ENCODE data around the gene PTCD1. TPM values are rescaled to one million over a fixed set of nuclear protein-coding genes. Genes with fewer than 3 reads are reported as not detected.
A peak's percentile ranks its signal among the peaks of the same experiment; 100 is the strongest.
"Not testable (repeated sequence)": the region's sequence is repeated elsewhere in the genome, so short reads cannot be mapped to it uniquely, and the experiment has no call there.

Gene PTCD1
- total RNA-seq, 3 donors from 2014 or later, result 4.5 to 8.3 (median 4.9) TPM

DNA sequence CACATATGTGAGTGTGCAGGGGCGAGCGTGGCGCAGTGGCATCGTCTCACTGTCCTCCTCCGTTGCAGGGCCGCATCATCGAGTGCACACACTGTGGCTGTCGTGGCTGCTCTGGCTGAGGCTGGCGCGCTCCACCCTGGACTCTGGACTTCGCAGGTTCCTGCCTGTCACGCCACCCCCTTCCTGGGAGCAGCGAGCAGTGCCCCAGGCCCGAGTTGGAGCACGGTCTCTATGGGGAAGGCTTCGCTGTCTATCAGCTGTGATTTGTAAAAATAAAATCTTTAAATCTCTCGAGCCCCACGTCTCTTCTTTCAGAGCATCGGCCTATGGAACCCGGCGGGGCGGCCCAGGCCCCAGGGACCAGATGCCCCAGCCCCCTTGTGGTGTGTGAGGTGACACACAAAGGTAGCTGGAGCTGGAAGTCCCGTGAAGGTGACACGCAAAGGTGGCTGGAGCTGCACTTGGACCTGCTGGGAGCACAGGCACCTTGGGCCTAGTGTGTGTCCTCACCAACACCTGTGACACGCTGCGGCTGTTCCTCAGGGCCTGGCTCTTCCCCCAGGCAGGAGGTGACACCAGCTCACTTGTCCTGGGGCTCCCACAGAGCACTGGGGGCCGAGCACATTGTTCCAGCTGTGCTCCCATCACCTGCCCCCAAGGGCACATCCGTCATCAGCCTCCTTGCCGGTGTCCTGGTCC is 19.1 kb downstream of the PTCD1 start:
- Histone ChIP-seq H3K4me3 (no peak overlapping the region), H3K9me3 (no peaks in the 10 kb centered on the region), H3K27me3 (no peaks in the 10 kb centered on the region), H3K4me1 (no peaks in the 10 kb centered on the region), H3K27ac (no peak overlapping the region), H3K36me3 (peaks cover 23% of the 10 kb centered on the region)
- intact Hi-C loops (cut with DNase I; ENCODE audit: low total_unique reads), result no loop called here
- TF ChIP-seq POLR2AphosphoS5 (IDR thresholded peaks at IDR 0.05) (no peak), POLR2A (IDR thresholded peaks at IDR 0.05) (no peak)
- TF ChIP-seq, protein P1, sequence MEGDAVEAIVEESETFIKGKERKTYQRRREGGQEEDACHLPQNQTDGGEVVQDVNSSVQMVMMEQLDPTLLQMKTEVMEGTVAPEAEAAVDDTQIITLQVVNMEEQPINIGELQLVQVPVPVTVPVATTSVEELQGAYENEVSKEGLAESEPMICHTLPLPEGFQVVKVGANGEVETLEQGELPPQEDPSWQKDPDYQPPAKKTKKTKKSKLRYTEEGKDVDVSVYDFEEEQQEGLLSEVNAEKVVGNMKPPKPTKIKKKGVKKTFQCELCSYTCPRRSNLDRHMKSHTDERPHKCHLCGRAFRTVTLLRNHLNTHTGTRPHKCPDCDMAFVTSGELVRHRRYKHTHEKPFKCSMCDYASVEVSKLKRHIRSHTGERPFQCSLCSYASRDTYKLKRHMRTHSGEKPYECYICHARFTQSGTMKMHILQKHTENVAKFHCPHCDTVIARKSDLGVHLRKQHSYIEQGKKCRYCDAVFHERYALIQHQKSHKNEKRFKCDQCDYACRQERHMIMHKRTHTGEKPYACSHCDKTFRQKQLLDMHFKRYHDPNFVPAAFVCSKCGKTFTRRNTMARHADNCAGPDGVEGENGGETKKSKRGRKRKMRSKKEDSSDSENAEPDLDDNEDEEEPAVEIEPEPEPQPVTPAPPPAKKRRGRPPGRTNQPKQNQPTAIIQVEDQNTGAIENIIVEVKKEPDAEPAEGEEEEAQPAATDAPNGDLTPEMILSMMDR (IDR thresholded peaks at IDR 0.05), result no peak
- DNase-seq (ENCODE audit: low spot score in 2 of 2), result no peak

DNA sequence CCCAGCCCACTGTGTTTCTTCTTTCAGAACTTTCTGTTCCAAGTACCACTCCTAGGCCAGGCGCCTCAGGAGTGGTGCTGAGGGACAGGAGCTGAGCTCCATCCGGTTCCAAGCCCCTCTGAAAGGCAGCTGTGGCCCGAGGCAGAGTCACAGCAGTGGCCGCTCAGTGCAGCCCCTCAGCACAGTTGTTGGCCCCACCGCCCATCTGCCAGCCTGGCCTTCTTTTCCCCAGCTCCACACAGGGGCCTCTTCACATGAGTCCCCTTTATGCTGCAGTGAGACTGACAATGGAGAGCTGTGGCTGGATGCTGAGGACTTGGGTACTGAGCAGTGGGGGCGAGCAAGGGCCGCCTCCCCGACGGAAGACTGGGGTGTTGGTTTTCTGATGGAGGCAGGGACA is 20.3 kb downstream of the PTCD1 start:
- Histone ChIP-seq H3K4me3 (no peak overlapping the region), H3K9me3 (no peaks in the 10 kb centered on the region), H3K4me1 (no peaks in the 10 kb centered on the region), H3K36me3 (peaks cover 23% of the 10 kb centered on the region), H3K27me3 (no peaks in the 10 kb centered on the region), H3K27ac (no peak overlapping the region)
- intact Hi-C loops (cut with DNase I; ENCODE audit: low total_unique reads), result no loop called here
- TF ChIP-seq POLR2A (IDR thresholded peaks at IDR 0.05), result no peak
- no peak for TF ChIP-seq POLR2AphosphoS5 (IDR thresholded peaks at IDR 0.05)
- TF ChIP-seq, protein P1 (IDR thresholded peaks at IDR 0.05), result no peak
- no peak for DNase-seq (ENCODE audit: low spot score in 2 of 2)

GRCh38 chr7:99415513-99416127 is 23.0 kb downstream of the PTCD1 start:
- intact Hi-C loops (cut with DNase I; ENCODE audit: low total_unique reads), result not testable (repeated sequence)

GRCh38 chr7:99410635-99411034 is 28.0 kb downstream of the PTCD1 start:
- H3K4me1 ChIP-seq, result peaks cover 3 to 16% of the 10 kb centered on the region in 2 donors
- no peaks in the 10 kb centered on the region for H3K9me3 ChIP-seq
- H3K36me3 ChIP-seq, result no peaks in the 10 kb centered on the region
- no peak for DNase-seq (ENCODE audit: low spot score in 2 of 2)
- H3K27me3 ChIP-seq, result no peaks in the 10 kb centered on the region
- H3K27ac ChIP-seq, result no peak overlapping the region
- no peak overlapping the region for H3K4me3 ChIP-seq
- TF ChIP-seq, protein P1 (IDR thresholded peaks at IDR 0.05), result no peak
- TF ChIP-seq POLR2A (IDR thresholded peaks at IDR 0.05) (no peak), POLR2AphosphoS5 (IDR thresholded peaks at IDR 0.05) (no peak)
- intact Hi-C loops (cut with DNase I; ENCODE audit: low total_unique reads), result no loop called here

More at GRCh38 chr7:99415513-99416127, 23.0 kb downstream of the PTCD1 start:
- H3K27ac ChIP-seq, H3K4me3 ChIP-seq, H3K9me3 ChIP-seq, H3K4me1 ChIP-seq, H3K27me3 ChIP-seq: not testable (repeated sequence)
- TF ChIP-seq, protein P1 (IDR thresholded peaks at IDR 0.05), result peak; percentile 26 to 42 (median 42)
- H3K36me3 ChIP-seq, result peaks cover 23% of the 10 kb centered on the region
- peak in 1 of 2 donors; percentile 58 for DNase-seq (ENCODE audit: low spot score in 2 of 2)

- H3K36me3 ChIP-seq, result no peaks in the 10 kb centered on the region
- peak overlapping the region; percentile 84 to 100 (median 98) for H3K4me3 ChIP-seq
- no peak for DNase-seq (ENCODE audit: low spot score in 2 of 2)
- peak overlapping the region; percentile 96 to 97 for H3K27ac ChIP-seq
- no peaks in the 10 kb centered on the region for H3K9me3 ChIP-seq
- TF ChIP-seq, protein P1 (IDR thresholded peaks at IDR 0.05), result no peak
- TF ChIP-seq POLR2A (IDR thresholded peaks at IDR 0.05), result no peak
- TF ChIP-seq POLR2AphosphoS5 (IDR thresholded peaks at IDR 0.05), result no peak
- H3K4me1 ChIP-seq, result peaks cover 3 to 16% of the 10 kb centered on the region in 2 donors
- no peaks in the 10 kb centered on the region for H3K27me3 ChIP-seq
- intact Hi-C loops (cut with DNase I; ENCODE audit: low total_unique reads), result no loop called here
Measured at GRCh38 chr7:99409806-99410205, 28.8 kb downstream of the PTCD1 start.

Data from breast epithelium (tissue), 4 donors.